GM12891 (cell line): ENCODE data around the gene PLA2G4F.

ENCODE experiments used
- POLR2A ChIP-seq: IDR thresholded peaks from 2 replicates; pipeline ENCODE4 v1.6.1; 2011; ENCODE audit warnings: low read depth, low read length, control low read depth
- POLR2AphosphoS5 ChIP-seq: IDR thresholded peaks from 2 replicates; pipeline ENCODE4 v1.6.1; 2011; ENCODE audit warnings: low read depth, low read length, control low read depth
- TAF1 ChIP-seq: IDR thresholded peaks from 2 replicates; pipeline ENCODE4 v1.6.1; 2011; ENCODE audit warnings: low read depth, low read length, control low read depth

DNA sequence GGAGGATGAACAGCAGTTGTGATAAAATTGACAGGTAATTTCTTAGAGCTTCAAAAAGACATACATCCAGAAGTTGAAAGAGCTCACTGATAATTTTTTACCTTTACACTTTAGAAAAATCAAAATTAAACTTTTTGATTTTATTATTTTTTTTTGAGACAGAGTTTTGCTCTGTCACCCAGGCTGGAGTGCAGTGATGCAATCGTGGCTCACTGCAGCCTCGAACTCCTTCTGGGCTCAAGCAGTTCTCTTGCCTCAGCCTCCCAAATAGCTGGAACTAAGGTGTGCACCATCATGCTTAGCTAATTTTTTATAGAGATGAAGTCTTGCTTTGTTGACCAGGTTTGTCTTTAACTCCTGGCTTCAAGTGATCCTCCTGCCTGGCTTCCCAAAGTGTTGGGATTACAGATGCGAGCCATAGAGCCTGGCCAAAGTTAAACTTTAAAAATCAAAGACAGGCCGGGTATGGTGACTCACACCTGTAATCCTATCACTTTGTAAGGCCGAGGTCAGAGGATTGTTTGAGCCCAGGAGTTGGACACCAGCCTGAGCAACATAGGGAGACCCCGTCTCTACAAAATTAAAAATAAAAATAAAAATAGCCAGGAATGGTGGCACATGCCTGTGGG is 21.7 kb downstream of the PLA2G4F start:
- TF ChIP-seq TAF1 (no peak), POLR2AphosphoS5 (no peak), POLR2A (no peak)
